GM23338 (cell line): ENCODE measurements around the gene TMC3. TPM values are rescaled to one million over a fixed set of nuclear protein-coding genes. Genes with fewer than 3 reads are reported as not detected.

Experiments
- ATAC-seq: fragments of 200-7000 bp; cut with Tn5 transposase; 3 replicates; pipeline ENCODE4 v1.9.1; 2020
- DNase-seq: peaks from one replicate; pipeline ENCODE4 v3.0.0-alpha.2; 2015; ENCODE audit warnings: low spot score
- H2AFZ ChIP-seq: fragments of 200-600 bp; sonication (generic); 2 replicates; pipeline ENCODE4 v1.8.0; 2016; ENCODE audit warnings: antibody characterized with exemption, mild to moderate bottlenecking, moderate library complexity
- H3F3A ChIP-seq: fragments of 200-600 bp; sonication (generic); replicated peaks from 2 replicates; pipeline ENCODE4 v1.8.0; 2017; ENCODE audit warnings: antibody characterized with exemption, mixed run types, low read depth
- H3K27ac ChIP-seq: fragments of 200-600 bp; sonication (generic); 2 replicates; pipeline ENCODE4 v1.6.1; 2016; ENCODE audit warnings: low read depth
- H3K27me3 ChIP-seq: fragments of 200-600 bp; sonication (generic); 2 replicates; pipeline ENCODE4 v1.8.0; 2016; ENCODE audit warnings: mild to moderate bottlenecking, mixed run types, moderate library complexity; ENCODE audit not compliant: insufficient read depth
- H3K36me3 ChIP-seq: fragments of 200-600 bp; sonication (generic); 2 replicates; pipeline ENCODE4 v1.8.0; 2016; ENCODE audit warnings: mild to moderate bottlenecking; ENCODE audit not compliant: insufficient read depth
- H3K4me1 ChIP-seq: fragments of 200-600 bp; sonication (generic); 2 replicates; pipeline ENCODE4 v1.8.0; 2016; ENCODE audit warnings: mild to moderate bottlenecking, moderate library complexity; ENCODE audit not compliant: insufficient read depth
- H3K4me2 ChIP-seq: fragments of 200-600 bp; sonication (generic); 2 replicates; pipeline ENCODE4 v1.7.1; 2017; ENCODE audit warnings: mixed run types
- H3K4me3 ChIP-seq: fragments of 200-600 bp; sonication (generic); 2 replicates; pipeline ENCODE4 v1.6.1; 2016; ENCODE audit warnings: mixed run types
- H3K79me2 ChIP-seq: fragments of 200-600 bp; sonication (generic); replicated peaks from 2 replicates; pipeline ENCODE4 v1.8.0; 2017; ENCODE audit warnings: mild to moderate bottlenecking; ENCODE audit not compliant: insufficient read depth
- H3K9me2 ChIP-seq: fragments of 200-600 bp; sonication (generic); 2 replicates; pipeline ENCODE4 v1.8.0; 2017; ENCODE audit not compliant: insufficient read depth
- H4K20me1 ChIP-seq: fragments of 200-600 bp; sonication (generic); replicated peaks from 2 replicates; pipeline ENCODE4 v1.8.0; 2017; ENCODE audit warnings: mild to moderate bottlenecking; ENCODE audit not compliant: insufficient read depth
- H3K27ac Mint-ChIP-seq: 2 replicates; pipeline ENCODE4 v1.8.0; 2020; ENCODE audit warnings: inconsistent platforms, mild to moderate bottlenecking, moderate library complexity, mixed read lengths
- H3K27me3 Mint-ChIP-seq: 3 replicates; pipeline ENCODE4 v1.8.0; 2022; ENCODE audit warnings: low read depth, mild to moderate bottlenecking, moderate library complexity, mixed read lengths, inconsistent platforms; ENCODE audit not compliant: insufficient read depth, poor library complexity
- H3K36me3 Mint-ChIP-seq: 3 replicates; pipeline ENCODE4 v1.8.0; 2021; ENCODE audit warnings: low read depth, mild to moderate bottlenecking, inconsistent platforms, moderate library complexity, mixed read lengths
- H3K4me1 Mint-ChIP-seq: 3 replicates; pipeline ENCODE4 v1.8.0; 2020; ENCODE audit warnings: mild to moderate bottlenecking, inconsistent platforms, mixed read lengths
- H3K4me3 Mint-ChIP-seq: 3 replicates; pipeline ENCODE4 v1.8.0; 2021; ENCODE audit warnings: moderate library complexity, mild to moderate bottlenecking, inconsistent platforms, mixed read lengths
- H3K9me3 Mint-ChIP-seq: 3 replicates; pipeline ENCODE4 v1.8.0; 2020; ENCODE audit warnings: moderate library complexity, mild to moderate bottlenecking, inconsistent platforms, mixed read lengths
- CREB1 ChIP-seq: fragments of 250-450 bp; sonication (Bioruptor Pico); IDR thresholded peaks from 2 replicates; pipeline ENCODE4 v1.5.0; 2020; ENCODE audit warnings: low read depth, mild to moderate bottlenecking, moderate library complexity
- CTCF ChIP-seq, 2 experiments: fragments of 200-600 bp in 1 of 2; sonication (generic) in 1 of 2; conservative IDR thresholded peaks; 2 replicates each; pipeline versions ENCODE4 v1.5.1 to v1.6.1; 2016 to 2017; ENCODE audit warnings: antibody characterized with exemption in 2 of 2, low read depth in 2 of 2, mild to moderate bottlenecking in 2 of 2, moderate library complexity in 1 of 2
- ETS1 ChIP-seq: IDR thresholded peaks from 2 replicates; pipeline ENCODE4 v1.6.1; 2016; ENCODE audit warnings: antibody characterized with exemption
- EZH2 ChIP-seq: fragments of 200-600 bp; sonication (generic); IDR thresholded peaks from one replicate; pipeline ENCODE4 v1.8.0; 2017; ENCODE audit warnings: antibody characterized with exemption, mild to moderate bottlenecking, low read depth; ENCODE audit not compliant: unreplicated experiment
- EZH2phosphoT487 ChIP-seq: fragments of 200-600 bp; sonication (generic); IDR thresholded peaks from one replicate; pipeline ENCODE4 v1.8.1; 2018; ENCODE audit warnings: antibody characterized with exemption; ENCODE audit not compliant: unreplicated experiment
- JUNB ChIP-seq: IDR thresholded peaks from one replicate; pipeline ENCODE4 v1.6.1; 2016; ENCODE audit warnings: antibody characterized with exemption; ENCODE audit not compliant: unreplicated experiment
- NANOG ChIP-seq: IDR thresholded peaks from 2 replicates; pipeline ENCODE4 v1.6.1; 2016; ENCODE audit warnings: antibody characterized with exemption, borderline replicate concordance
- POLR2AphosphoS5 ChIP-seq: IDR thresholded peaks from 2 replicates; pipeline ENCODE4 v1.6.1; 2016; ENCODE audit warnings: antibody characterized with exemption, low read depth
- REST ChIP-seq: IDR thresholded peaks from one replicate; pipeline ENCODE4 v1.6.1; 2018; ENCODE audit warnings: antibody characterized with exemption; ENCODE audit not compliant: unreplicated experiment
- STAT1 ChIP-seq: IDR thresholded peaks from one replicate; pipeline ENCODE4 v1.6.1; 2016; ENCODE audit warnings: antibody characterized with exemption; ENCODE audit not compliant: unreplicated experiment
- ZNF114 ChIP-seq: fragments of 250-450 bp; sonication (Bioruptor Pico); IDR thresholded peaks from 2 replicates; pipeline ENCODE4 v1.5.0; 2020; ENCODE audit warnings: mild to moderate bottlenecking, moderate library complexity
- ZNF331 ChIP-seq: fragments of 250-450 bp; sonication (Bioruptor Pico); IDR thresholded peaks from 2 replicates; pipeline ENCODE4 v1.5.0; 2020; ENCODE audit warnings: low read depth, mild to moderate bottlenecking, moderate library complexity
- polyA plus RNA-seq: library from polyadenylated mRNA; unstranded; fragments of >200 nt; fragmentation: Nextera tagmentation; extraction: Ambion mirVana; gene quantifications from 2 replicates; pipeline ENCODE4 v1.2.1, GENCODE V29; 2016
- total RNA-seq: library from RNA; depleted of rRNA; stranded (reverse); fragments of >200 nt; shearing (Covaris generic); gene quantifications from 2 replicates; pipeline ENCODE4 v1.2.3, GENCODE V29; 2014

Gene TMC3
- total and polyA plus RNA-seq, 2 experiments from 2014 or later = 0.10 TPM; not detected in 1

GRCh38 chr15:81322676-81323253, 51.2 kb downstream of the TMC3 start (continued):
- TF ChIP-seq CTCF (conservative IDR thresholded peaks at IDR 0.05; ENCODE audit: low read depth in 2 of 2) (no peak), ETS1 (no peak), POLR2AphosphoS5 (no peak), REST (no peak), JUNB (no peak), ZNF114 (CRISPR knock-in tag) (no peak)

- no peaks in the 10 kb centered on the region for H3K27me3 ChIP-seq
- H3K4me1 Mint-ChIP-seq = peaks cover 10% of the 10 kb centered on the region; the same call in 1 of the 3 replicates
- peaks cover 10% of the 10 kb centered on the region; the same call in 2 of the 3 replicates for H3K36me3 Mint-ChIP-seq
- H3K4me2 ChIP-seq = no peak overlapping the region
- H3K9me2 ChIP-seq = no peaks in the 10 kb centered on the region
- H3K4me3 ChIP-seq = no peak overlapping the region
- H3K9me3 Mint-ChIP-seq = no peaks in the 10 kb centered on the region; the same call in 2 of the 3 replicates
- no peaks in the 10 kb centered on the region for H3F3A ChIP-seq
- DNase-seq (no peak), ATAC-seq (no peak)
- H3K27ac ChIP-seq = no peak overlapping the region
- no peaks in the 10 kb centered on the region for H3K79me2 ChIP-seq
- H3K4me1 ChIP-seq = no peaks in the 10 kb centered on the region
- peaks cover 9% of the 10 kb centered on the region for H3K27me3 Mint-ChIP-seq
- no peak overlapping the region for H3K27ac Mint-ChIP-seq
- no peak overlapping the region for H2AFZ ChIP-seq
- no peaks in the 10 kb centered on the region for H3K36me3 ChIP-seq
- no peak overlapping the region; the same call in 2 of the 3 replicates for H3K4me3 Mint-ChIP-seq
- H4K20me1 ChIP-seq = no peaks in the 10 kb centered on the region
- TF ChIP-seq CREB1 (CRISPR knock-in tag) = no peak
- TF ChIP-seq CTCF (conservative IDR thresholded peaks at IDR 0.05; ENCODE audit: low read depth in 2 of 2) = no peak
- TF ChIP-seq EZH2 = no peak
- TF ChIP-seq ZNF114 (CRISPR knock-in tag) = no peak
- no peak for TF ChIP-seq POLR2AphosphoS5
- no peak for TF ChIP-seq ETS1
- TF ChIP-seq STAT1 = no peak
- no peak for TF ChIP-seq NANOG
- no peak for TF ChIP-seq JUNB
- TF ChIP-seq ZNF331 (CRISPR knock-in tag) = no peak
- no peak for TF ChIP-seq EZH2phosphoT487
- TF ChIP-seq REST = no peak
These were observed 52.3 kb downstream of the TMC3 start for GRCh38 chr15:81321667-81322066.
